ENCODE data around the gene CTNNA2.

- TF ChIP-seq SIN3A (IDR thresholded peaks at IDR 0.05; ENCODE audit: borderline replicate concordance, insufficient read depth, low read length) (no peak), POLR2AphosphoS5 (IDR thresholded peaks at IDR 0.05; ENCODE audit: low read depth, low read length) (no peak), TAF1 (IDR thresholded peaks at IDR 0.05; ENCODE audit: borderline replicate concordance, insufficient read depth, low read length) (no peak), REST (IDR thresholded peaks at IDR 0.05; ENCODE audit: insufficient read depth in 1 of 2, low read depth in 2 of 2, low read length in 2 of 2) (no peak), FOXP2 (optimal IDR thresholded peaks at IDR 0.05; ENCODE audit: borderline replicate concordance, extremely low read depth, extremely low read length, insufficient read depth) (no peak)
These were observed 654.5 kb downstream of the CTNNA2 start for GRCh38 chr2:80167284-80167808.
